HAP-1 (cell line): ENCODE results near the gene ANKRD39.
"Not testable (repeated sequence)": the region's sequence is repeated elsewhere in the genome, so short reads cannot be mapped to it uniquely, and the experiment has no call there.

Source experiments
- DNase-seq, 2 experiments: peaks; one replicate each; pipeline ENCODE4 v3.0.0-alpha.2; 2016 to 2020; ENCODE audit warnings: low spot score in 2 of 2
- H3K27me3 ChIP-seq: fragments of 250-450 bp; sonication (Bioruptor Pico); 2 replicates; pipeline ENCODE4 v1.5.1; 2020; ENCODE audit warnings: low read depth, mild to moderate bottlenecking, moderate library complexity
- H3K36me3 ChIP-seq: fragments of 250-450 bp; sonication (Bioruptor Pico); replicated peaks from 2 replicates; pipeline ENCODE4 v1.5.1; 2020; ENCODE audit warnings: mild to moderate bottlenecking
- H3K4me1 ChIP-seq: fragments of 250-450 bp; sonication (Bioruptor Pico); 2 replicates; pipeline ENCODE4 v1.5.1; 2020; ENCODE audit warnings: mild to moderate bottlenecking
- H3K4me3 ChIP-seq: fragments of 250-450 bp; sonication (Bioruptor Pico); 2 replicates; pipeline ENCODE4 v1.5.1; 2020; ENCODE audit warnings: mild to moderate bottlenecking, moderate library complexity
- H3K9me3 ChIP-seq: fragments of 250-450 bp; sonication (Bioruptor Pico); 2 replicates; pipeline ENCODE4 v1.5.1; 2020; ENCODE audit warnings: mild to moderate bottlenecking, moderate library complexity
- in situ Hi-C: fragments of 300-500 bp; cut with MboI; formaldehyde crosslinking; loops from 3 replicates; pipeline ENCODE4 v1.14.3; 2020; ENCODE audit warnings: low sequenced_read_pairs, inconsistent platforms, mixed read lengths

Gene ANKRD39

GRCh38 chr2:96893289-96894150, 35.7 kb upstream of the ANKRD39 start:
- Histone ChIP-seq H3K27me3 (no peaks in the 10 kb centered on the region), H3K36me3 (no peaks in the 10 kb centered on the region), H3K4me3 (no peak overlapping the region), H3K9me3 (no peaks in the 10 kb centered on the region), H3K4me1 (no peaks in the 10 kb centered on the region)
- no peak for DNase-seq
- in situ Hi-C loops: no loop called here

- no peak for DNase-seq
- Histone ChIP-seq H3K36me3 (no peaks in the 10 kb centered on the region), H3K4me3 (no peak overlapping the region), H3K9me3 (no peaks in the 10 kb centered on the region), H3K27me3 (no peaks in the 10 kb centered on the region), H3K4me1 (no peaks in the 10 kb centered on the region)
- in situ Hi-C loops: no loop called here
Observed at GRCh38 chr2:96891591-96892333, 33.9 kb upstream of the ANKRD39 start.

- in situ Hi-C loops: no loop called here
- H3K4me1 ChIP-seq: no peaks in the 10 kb centered on the region
- H3K9me3 ChIP-seq: no peaks in the 10 kb centered on the region
- no peaks in the 10 kb centered on the region for H3K27me3 ChIP-seq
- DNase-seq: no peak
- H3K4me3 ChIP-seq: no peak overlapping the region
- H3K36me3 ChIP-seq: no peaks in the 10 kb centered on the region
Observed at GRCh38 chr2:96890726-96891385, 33.0 kb upstream of the ANKRD39 start.

- DNase-seq: no peak
- in situ Hi-C loops: no loop called here
- H3K9me3 ChIP-seq: no peaks in the 10 kb centered on the region
- H3K27me3 ChIP-seq: no peaks in the 10 kb centered on the region
- H3K4me3 ChIP-seq: no peak overlapping the region
- H3K36me3 ChIP-seq: no peaks in the 10 kb centered on the region
- no peaks in the 10 kb centered on the region for H3K4me1 ChIP-seq
Observed at GRCh38 chr2:96890252-96890651, 32.4 kb upstream of the ANKRD39 start.

- H3K9me3 ChIP-seq, H3K4me3 ChIP-seq, H3K36me3 ChIP-seq, H3K27me3 ChIP-seq, H3K4me1 ChIP-seq, DNase-seq, in situ Hi-C loops: not testable (repeated sequence)
Observed at GRCh38 chr2:96889502-96889901, 31.7 kb upstream of the ANKRD39 start.

- in situ Hi-C loops: no loop called here
- Histone ChIP-seq H3K9me3 (no peaks in the 10 kb centered on the region), H3K4me3 (no peak overlapping the region), H3K27me3 (no peaks in the 10 kb centered on the region), H3K4me1 (no peaks in the 10 kb centered on the region), H3K36me3 (no peaks in the 10 kb centered on the region)
- DNase-seq: no peak
Observed at GRCh38 chr2:96888072-96889011, 30.5 kb upstream of the ANKRD39 start.

GRCh38 chr2:96887493-96888012, 29.7 kb upstream of the ANKRD39 start:
- no peak overlapping the region for H3K4me3 ChIP-seq
- in situ Hi-C loops: no loop called here
- no peaks in the 10 kb centered on the region for H3K36me3 ChIP-seq
- H3K9me3 ChIP-seq: no peaks in the 10 kb centered on the region
- no peaks in the 10 kb centered on the region for H3K4me1 ChIP-seq
- no peak for DNase-seq
- no peaks in the 10 kb centered on the region for H3K27me3 ChIP-seq

- Histone ChIP-seq H3K36me3 (no peaks in the 10 kb centered on the region), H3K9me3 (no peaks in the 10 kb centered on the region), H3K4me3 (no peak overlapping the region), H3K4me1 (peaks cover 17% of the 10 kb centered on the region), H3K27me3 (no peaks in the 10 kb centered on the region)
- no peak for DNase-seq
- in situ Hi-C loops: no loop called here
Observed at GRCh38 chr2:96885432-96886347, 27.9 kb upstream of the ANKRD39 start.

GRCh38 chr2:96884299-96885094, 26.7 kb upstream of the ANKRD39 start:
- H3K9me3 ChIP-seq: no peaks in the 10 kb centered on the region
- H3K27me3 ChIP-seq: no peaks in the 10 kb centered on the region
- peaks cover 17% of the 10 kb centered on the region for H3K4me1 ChIP-seq
- no peaks in the 10 kb centered on the region for H3K36me3 ChIP-seq
- no peak for DNase-seq
- in situ Hi-C loops: no loop called here
- no peak overlapping the region for H3K4me3 ChIP-seq

GRCh38 chr2:96883306-96883705, 25.5 kb upstream of the ANKRD39 start:
- DNase-seq: no peak
- Histone ChIP-seq H3K4me3 (no peak overlapping the region), H3K36me3 (no peaks in the 10 kb centered on the region), H3K4me1 (peaks cover 17% of the 10 kb centered on the region), H3K9me3 (no peaks in the 10 kb centered on the region), H3K27me3 (no peaks in the 10 kb centered on the region)
- in situ Hi-C loops: no loop called here

GRCh38 chr2:96882906-96883305, 25.1 kb upstream of the ANKRD39 start:
- no peak for DNase-seq
- Histone ChIP-seq H3K4me3 (no peak overlapping the region), H3K9me3 (no peaks in the 10 kb centered on the region), H3K4me1 (peaks cover 17% of the 10 kb centered on the region), H3K27me3 (no peaks in the 10 kb centered on the region), H3K36me3 (no peaks in the 10 kb centered on the region)
- in situ Hi-C loops: no loop called here

GRCh38 chr2:96882230-96882629, 24.4 kb upstream of the ANKRD39 start:
- no peak overlapping the region for H3K4me3 ChIP-seq
- peaks cover 17% of the 10 kb centered on the region for H3K4me1 ChIP-seq
- no peaks in the 10 kb centered on the region for H3K27me3 ChIP-seq
- no peaks in the 10 kb centered on the region for H3K9me3 ChIP-seq
- peak in 1 of 2 experiments; percentile 29 for DNase-seq
- in situ Hi-C loops: no loop called here
- no peaks in the 10 kb centered on the region for H3K36me3 ChIP-seq
